RWPE1 (cell line): ENCODE measurements around the gene ABHD10.

ENCODE experiments used
- CTCF ChIA-PET: fragments of 350-600 bp; sonication (Branson Sonifier 250); formaldehyde crosslinking; extraction: SDS; loops from one replicate; lab custom pipeline; 2021; lab: Yijun Ruan, JAX
- POLR2A ChIA-PET: fragments of 400-600 bp; formaldehyde crosslinking; extraction: SDS; loops from one replicate; lab custom pipeline; 2020; ENCODE audit warnings: antibody characterized with exemption; ENCODE audit not compliant: low non-redundant PET; lab: Yijun Ruan, JAX
- DNase-seq: peaks from one replicate; pipeline ENCODE4 v3.0.0; 2012; ENCODE audit warnings: low spot score
- H3K27ac ChIP-seq: fragments of 450-650 bp; 2 replicates; pipeline ENCODE4 v1.5.1; 2017
- TF ChIP-seq, protein P1 (sequence below): fragments of 450-650 bp; conservative IDR thresholded peaks from 2 replicates; pipeline ENCODE4 v1.5.1; 2017; ENCODE audit warnings: low read depth, mild to moderate bottlenecking

The ABHD10 gene

DNA sequence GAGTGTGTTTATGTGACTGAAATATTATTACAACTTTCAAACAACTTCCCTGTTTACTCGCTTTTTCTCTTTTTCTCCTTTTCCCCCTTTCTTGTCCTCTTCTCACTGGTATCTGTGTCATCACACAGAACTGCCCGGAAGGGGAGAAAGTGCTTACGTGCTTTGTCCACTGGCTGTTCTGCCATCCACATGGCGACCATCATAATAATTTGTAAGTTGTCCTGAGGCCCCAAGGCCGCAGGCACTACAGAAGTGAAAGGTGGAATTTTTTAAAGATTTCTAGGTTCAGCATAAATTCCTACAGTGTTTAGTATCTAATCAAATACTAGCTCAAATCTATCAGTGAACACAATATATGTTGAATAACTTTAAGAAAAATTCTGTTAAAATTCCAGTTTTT lies 26.7 kb upstream of the ABHD10 start:
- CTCF ChIA-PET, result no interaction called here
- no peak for DNase-seq
- POLR2A ChIA-PET, result no interaction called here
- H3K27ac ChIP-seq, result no peak overlapping the region
- TF ChIP-seq, protein P1, sequence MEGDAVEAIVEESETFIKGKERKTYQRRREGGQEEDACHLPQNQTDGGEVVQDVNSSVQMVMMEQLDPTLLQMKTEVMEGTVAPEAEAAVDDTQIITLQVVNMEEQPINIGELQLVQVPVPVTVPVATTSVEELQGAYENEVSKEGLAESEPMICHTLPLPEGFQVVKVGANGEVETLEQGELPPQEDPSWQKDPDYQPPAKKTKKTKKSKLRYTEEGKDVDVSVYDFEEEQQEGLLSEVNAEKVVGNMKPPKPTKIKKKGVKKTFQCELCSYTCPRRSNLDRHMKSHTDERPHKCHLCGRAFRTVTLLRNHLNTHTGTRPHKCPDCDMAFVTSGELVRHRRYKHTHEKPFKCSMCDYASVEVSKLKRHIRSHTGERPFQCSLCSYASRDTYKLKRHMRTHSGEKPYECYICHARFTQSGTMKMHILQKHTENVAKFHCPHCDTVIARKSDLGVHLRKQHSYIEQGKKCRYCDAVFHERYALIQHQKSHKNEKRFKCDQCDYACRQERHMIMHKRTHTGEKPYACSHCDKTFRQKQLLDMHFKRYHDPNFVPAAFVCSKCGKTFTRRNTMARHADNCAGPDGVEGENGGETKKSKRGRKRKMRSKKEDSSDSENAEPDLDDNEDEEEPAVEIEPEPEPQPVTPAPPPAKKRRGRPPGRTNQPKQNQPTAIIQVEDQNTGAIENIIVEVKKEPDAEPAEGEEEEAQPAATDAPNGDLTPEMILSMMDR, result no peak

- DNase-seq, result no peak
- H3K27ac ChIP-seq, result no peak overlapping the region
- TF ChIP-seq, protein P1, result no peak
- ChIA-PET CTCF (no interaction called here), POLR2A (no interaction called here)
Observed at GRCh38 chr3:111952866-111953450, 25.9 kb upstream of the ABHD10 start.

GRCh38 chr3:111954228-111954990 lies 24.4 kb upstream of the ABHD10 start:
- DNase-seq, result no peak
- POLR2A ChIA-PET, result no interaction called here
- CTCF ChIA-PET, result no interaction called here
- TF ChIP-seq, protein P1, result no peak
- H3K27ac ChIP-seq, result no peak overlapping the region

DNA sequence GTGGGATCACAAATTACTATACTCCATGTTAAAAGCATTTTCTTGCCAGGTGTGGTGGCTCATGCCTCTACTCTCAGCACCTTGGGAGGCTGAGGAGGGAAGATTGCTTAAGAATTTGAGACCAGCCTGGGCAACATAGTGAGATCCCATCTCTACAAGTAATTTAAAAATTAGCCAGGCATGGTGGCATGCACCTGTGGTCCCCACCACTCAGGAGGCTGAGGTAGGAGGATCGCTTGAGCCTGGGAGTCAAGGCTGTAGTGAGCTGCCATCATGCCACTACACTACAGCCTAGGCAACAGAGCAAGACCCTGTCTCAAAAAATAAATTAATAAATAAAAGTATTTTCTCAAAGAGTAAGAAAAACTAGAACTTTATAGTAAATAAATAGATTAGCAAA lies 22.9 kb upstream of the ABHD10 start:
- CTCF ChIA-PET, result no interaction called here
- POLR2A ChIA-PET, result no interaction called here
- TF ChIP-seq, protein P1, result no peak

DNA sequence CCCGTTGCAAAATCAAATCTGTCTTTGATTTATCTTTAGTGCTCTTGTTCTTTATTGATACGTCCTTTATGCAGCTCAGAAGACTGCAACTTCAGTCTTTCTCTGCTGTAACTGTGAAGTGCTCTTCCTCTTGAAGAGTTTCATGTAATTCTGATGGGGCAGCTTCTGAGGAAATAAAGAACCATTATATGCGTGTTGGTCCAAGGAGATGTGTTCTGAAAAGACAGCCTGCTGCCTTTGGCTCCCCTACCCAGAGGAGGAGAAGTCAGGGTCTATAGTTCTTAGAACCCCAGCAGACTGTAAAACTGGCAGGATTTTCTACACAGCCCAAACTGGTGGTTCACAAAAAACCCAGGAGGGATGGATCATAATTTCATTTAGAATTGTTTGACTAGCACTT lies 22.4 kb upstream of the ABHD10 start:
- POLR2A ChIA-PET, result no interaction called here
- CTCF ChIA-PET, result no interaction called here
- TF ChIP-seq, protein P1, result no peak
- no peak for DNase-seq
- H3K27ac ChIP-seq, result no peak overlapping the region

More for the DNA sequence above, 22.9 kb upstream of the ABHD10 start:
- no peak overlapping the region for H3K27ac ChIP-seq
- no peak for DNase-seq

GRCh38 chr3:111956995-111957734 lies 21.7 kb upstream of the ABHD10 start:
- H3K27ac ChIP-seq, result no peak overlapping the region
- DNase-seq, result no peak
- ChIA-PET CTCF (interaction anchor here (0.6 kb wide), 1 partner anchor 11 kb away, joined by 4 read pairs; no protein-coding TSS in a partner anchor), POLR2A (no interaction called here)
- TF ChIP-seq, protein P1, result no peak
